Nucleus accumbens (tissue), 56 donors: ENCODE measurements around the gene PCYT2.

ENCODE experiments used
- DNase-seq, 56 donors: peaks; one replicate each; lab custom pipeline; 2025; lab: John Stamatoyannopoulos, UW

The PCYT2 gene

DNA sequence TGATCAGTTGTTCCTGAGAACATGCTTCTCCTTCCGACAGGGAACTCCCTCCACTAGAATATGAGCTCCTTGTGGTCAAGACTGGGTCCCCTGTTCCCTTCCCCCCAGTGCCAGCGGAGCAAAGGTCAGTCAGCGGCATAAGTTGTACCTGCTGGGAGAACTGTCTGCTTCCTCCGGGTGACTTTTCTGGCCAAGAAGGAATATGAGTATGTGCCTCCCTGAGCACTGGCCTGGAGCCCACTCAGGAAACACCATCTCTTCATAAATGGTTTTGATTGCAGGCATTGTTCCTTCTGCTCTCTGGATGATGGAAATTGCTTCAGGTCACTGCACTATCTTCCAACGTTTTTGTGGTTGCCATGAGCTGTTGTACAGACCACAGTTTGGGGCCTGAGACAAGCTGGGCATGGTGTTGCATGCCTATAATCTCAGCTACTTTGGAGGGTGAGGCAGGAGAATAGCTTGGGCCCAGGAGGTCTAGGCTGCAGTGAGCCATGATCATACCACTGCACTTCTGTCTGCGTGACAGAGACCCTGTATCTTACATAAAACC lies 48.0 kb downstream of the PCYT2 start:
- DNase-seq: no peak

DNA sequence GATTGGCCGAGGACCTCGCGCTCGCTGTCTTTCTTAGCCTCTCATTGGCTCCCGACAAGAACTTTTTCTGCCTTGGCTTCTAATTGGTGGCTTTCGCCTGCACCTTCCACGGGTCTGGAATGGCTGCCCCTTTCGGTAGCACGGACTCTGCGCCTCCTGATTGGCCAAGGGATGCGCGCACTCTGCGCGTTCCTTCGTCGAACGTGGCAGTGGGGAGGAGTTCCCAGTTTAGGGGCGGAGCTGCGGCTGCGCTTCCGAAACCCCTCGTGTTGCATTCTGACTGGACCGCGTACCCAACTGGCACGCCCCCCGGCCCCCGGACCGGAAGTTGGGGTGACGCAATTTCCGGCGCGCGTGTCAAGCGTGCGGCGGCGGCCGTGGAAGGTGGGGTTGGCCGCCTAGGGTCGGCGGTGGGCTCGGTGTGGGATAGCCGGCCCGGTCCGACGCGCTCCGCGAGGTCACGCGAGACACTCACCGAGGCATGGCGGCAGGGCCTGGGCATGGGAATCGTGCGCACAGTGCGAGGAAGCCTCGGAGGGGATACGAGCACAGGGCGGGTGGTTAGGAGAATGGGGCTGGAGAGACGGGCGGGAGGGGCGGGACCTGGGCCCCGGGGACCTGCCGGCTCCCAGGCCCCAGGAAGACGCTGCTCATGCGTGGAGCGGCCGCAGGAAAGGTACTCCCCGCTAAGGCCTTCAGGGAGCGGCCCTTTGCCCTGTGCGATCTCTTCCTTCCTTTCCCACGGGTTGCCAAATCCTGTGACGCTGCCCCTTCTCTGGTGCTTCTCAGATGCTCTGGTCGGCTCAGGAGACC lies 50.2 kb downstream of the PCYT2 start:
- DNase-seq: peak; percentile 97 to 100 (median 99)

DNA sequence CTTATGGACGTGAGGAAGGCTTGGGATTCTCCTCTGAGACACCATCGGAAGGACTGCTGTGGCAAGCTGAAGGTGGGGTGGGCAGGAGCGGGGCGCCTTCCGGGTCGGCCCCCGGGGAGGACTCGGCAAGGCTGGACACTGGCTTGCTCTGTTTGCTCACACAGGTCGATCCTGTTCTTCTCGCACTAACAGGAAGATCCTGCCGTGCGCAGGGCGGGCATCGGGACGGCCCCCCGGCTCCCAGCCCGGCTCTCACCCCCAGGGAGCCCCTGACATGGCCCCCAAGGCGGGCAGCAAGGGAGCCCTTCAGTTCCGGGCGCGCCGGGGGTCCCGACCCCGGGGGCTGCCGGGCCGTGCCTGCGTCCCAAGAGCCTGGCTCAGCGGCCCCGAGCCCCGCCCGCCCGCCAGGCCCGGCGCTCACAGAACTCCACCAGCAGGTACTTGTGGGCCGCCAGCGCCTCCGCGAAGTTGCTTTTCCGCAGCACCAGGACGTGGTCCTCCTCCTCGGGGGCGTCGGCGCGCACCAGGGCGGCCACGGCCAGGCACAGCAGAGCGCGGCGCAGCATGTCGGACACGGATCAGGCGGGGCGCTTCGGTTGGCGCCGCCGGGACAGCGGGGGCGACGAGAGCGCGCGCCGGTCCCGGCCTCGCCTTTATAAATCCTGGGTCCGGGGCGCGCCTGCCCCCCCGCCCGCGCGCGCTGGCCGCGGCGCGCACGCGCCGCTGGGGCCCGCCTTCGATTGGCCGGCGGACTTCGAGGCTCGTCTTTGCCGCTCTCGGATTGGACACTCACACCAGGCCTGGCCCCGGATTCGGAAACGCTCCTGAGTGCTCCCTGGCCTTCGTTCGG lies 51.1 kb downstream of the PCYT2 start, which contains the start of gene P4HB:
Gene P4HB (minus strand): TSS at position 630 of the 850 bp plus-strand sequence. CDS start 64 bp downstream, at position 566.
- DNase-seq: peak in 2 of 56 donors; percentile 99 to 100

DNA sequence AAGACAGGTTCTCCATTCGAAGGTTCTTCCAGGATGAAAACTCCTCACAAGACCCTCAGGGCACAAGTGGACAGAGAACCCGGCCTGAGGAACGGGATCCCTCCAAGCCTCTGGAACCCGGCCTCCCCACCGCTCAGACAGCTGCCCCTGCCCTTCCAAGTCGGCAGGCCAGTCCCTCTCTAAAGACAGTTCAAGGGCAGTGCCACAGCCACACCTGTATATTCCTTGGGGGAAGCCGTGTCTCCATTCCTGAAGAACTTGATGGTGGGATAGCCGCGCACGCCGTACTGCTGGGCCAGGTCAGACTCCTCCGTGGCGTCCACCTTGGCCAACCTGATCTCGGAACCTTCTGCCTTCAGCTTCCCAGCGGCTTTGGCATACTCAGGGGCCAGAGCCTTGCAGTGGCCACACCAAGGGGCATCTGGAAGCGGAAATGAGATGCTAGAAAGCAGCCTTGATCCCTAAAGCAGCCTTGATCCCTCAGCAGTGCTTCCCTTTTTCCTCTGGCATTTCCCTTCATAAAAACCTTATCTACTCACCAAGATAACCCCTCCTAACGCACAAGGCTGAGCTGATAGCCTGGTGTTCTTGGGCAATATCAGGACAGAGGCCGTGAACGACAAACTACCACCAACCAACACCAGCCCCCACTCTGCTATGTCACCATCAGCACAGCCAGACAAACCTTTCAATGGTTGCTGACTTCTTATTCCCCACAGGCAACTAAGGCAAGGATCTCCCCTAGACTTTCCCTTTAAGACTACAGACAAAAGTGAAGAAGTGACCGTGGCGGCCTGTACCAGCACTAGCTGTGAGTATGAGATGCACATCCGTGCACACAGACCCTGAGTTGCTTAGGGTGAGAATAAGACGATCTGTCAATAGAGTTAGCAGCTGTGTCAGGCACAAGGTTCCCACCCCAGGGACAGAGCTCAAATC lies 52.0 kb downstream of the PCYT2 start:
- no peak for DNase-seq

DNA sequence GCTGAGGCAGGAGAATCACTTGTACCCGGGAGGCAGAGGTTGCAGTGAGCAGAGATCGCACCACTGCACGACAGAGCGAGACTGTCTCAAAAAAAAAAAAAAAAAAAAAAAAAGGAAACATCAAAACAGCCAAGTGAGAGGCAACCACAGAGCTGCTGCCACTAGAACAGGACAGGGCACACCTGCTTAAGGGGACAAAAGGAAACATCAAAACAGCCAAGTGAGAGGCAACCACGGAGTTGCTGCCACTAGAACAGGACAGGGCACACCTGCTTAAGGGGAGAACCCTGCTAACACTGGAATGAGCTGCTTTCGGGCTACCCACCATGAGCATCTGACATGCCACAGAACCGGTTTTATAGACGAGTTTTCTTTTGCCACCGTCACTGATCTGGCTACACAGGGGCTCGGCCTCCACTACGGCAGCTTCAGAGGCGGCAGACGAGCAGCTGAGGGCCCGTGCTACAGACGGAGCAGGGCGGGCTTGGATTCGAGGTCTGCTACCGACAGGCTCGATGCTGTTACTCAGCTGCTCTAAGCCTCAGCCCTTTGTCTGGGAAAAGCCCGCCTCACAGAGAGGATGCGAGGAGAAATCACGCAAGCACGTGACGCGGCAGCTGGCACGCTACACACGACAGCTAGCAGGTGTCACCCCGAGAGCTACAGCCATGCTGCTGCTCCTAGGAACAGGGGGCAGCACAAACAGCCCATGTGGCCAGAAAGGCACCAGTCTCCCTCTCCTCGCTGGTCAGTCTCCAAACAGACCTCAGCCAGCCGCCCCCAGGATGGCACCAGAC lies 52.8 kb downstream of the PCYT2 start:
- DNase-seq: no peak

DNA sequence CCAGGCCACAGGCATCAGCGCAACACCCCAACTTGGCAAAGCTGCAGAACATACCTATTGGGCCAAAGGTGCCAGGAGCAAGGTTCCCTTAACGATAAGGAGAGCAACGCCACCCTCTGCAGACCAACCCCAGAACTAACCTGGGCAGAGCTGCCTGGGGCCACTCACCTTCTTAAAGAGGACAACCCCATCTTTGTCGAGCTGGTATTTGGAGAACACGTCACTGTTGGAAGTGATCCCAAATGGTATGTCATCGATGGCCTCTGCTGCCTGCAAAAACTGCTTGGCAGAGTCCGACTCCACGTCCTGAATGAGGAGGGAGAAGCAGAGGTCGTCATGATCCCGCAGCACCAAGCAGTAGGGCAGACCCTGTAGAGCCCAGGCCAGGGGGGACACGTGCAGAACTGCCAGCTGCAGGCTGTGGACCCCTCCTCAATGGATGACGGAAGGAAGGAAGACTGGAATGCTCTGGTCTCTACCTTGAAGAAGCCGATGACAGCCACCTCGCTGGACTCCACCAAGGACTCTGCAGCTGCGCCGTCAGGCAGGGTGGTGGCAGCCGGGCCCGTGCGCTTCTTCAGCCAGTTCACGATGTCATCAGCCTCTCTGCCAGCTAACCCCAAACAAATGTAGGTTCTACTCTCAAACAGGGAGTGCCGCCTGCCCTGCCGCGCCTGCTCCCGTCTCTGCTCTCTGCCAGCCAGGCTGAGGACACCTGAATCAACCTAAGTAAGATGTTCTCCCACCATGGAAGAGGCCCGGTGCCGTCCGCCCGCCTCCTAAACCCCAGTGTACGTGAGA lies 56.0 kb downstream of the PCYT2 start:
- DNase-seq: no peak

DNA sequence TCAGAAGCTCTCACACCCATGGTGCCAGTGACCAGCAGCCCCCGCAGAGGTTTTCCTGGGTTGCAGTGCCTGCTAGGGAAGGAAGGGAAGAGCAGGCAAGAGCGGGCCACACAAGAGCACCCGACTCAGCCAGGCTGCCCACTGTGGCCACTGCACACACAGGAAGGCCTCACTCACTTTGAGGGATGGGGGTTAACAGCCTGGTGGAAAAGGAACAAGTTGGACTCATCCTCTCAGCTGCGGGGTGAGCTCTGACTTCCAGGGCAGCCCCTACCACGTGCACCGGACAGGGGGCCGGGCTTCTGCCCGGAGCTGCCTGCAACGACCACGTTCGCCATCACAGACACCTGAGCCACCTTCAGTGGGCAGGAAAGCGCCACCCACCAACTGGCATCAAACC lies 59.0 kb downstream of the PCYT2 start:
- DNase-seq: no peak

DNA sequence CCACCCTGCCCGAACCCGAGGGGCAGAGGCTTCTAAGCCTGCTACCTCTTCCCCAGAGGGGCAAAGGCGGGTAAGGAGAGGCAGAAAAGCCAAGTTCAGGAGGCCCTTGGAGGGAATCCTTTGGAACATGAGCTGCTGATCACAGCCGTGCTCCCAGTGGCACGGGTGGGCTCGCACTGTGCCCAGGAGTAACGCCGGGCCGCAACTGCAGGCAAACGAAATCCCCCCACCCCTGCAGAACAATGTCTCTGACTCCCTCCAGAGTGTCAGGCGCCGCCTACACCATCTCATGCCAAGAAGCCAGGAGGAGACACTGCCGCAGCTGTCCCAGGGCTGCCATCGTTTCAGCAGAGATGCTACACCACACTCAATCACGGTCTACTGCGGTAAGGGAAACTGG lies 59.8 kb downstream of the PCYT2 start:
- no peak for DNase-seq
